ENCODE data around the gene MIAT. TPM values are rescaled to one million over a fixed set of nuclear protein-coding genes. Genes with fewer than 3 reads are reported as not detected.

The MIAT gene
- total and polyA plus RNA-seq, 2 donors (not counting 1 experiment from before 2014, with no cell fraction given) = 1.9 to 10.2 TPM

GRCh38 chr22:26724414-26724813 lies 67.0 kb downstream of the MIAT start:
- H3K4me2 ChIP-seq (ENCODE audit: extremely low read depth, insufficient read depth, low read length) = no peak overlapping the region
- H3K9ac ChIP-seq (ENCODE audit: insufficient read depth, low read length) = no peak overlapping the region
- no peak overlapping the region for H3K27ac ChIP-seq (ENCODE audit: insufficient read depth, low read length)
- no peaks in the 10 kb centered on the region for H3K36me3 ChIP-seq (ENCODE audit: control insufficient read depth, insufficient read depth, low read length)
- H3K79me2 ChIP-seq (ENCODE audit: control insufficient read depth, insufficient read depth, low read length) = no peaks in the 10 kb centered on the region
- H3K4me3 ChIP-seq (replicated peaks in 1 of 4; ENCODE audit: control extremely low read depth in 1 of 4, insufficient read depth in 1 of 4, low read depth in 3 of 4, low read length in 4 of 4) = no peak overlapping the region
- TF ChIP-seq EZH2 (IDR thresholded peaks at IDR 0.05; ENCODE audit: low read length, missing control alignments) = no peak
- no peak for TF ChIP-seq CTCF (conservative IDR thresholded peaks at IDR 0.05 in 1 of 2, IDR thresholded peaks at IDR 0.05 in 1 of 2; ENCODE audit: low read depth in 1 of 2, low read length in 2 of 2)
- H3K27me3 ChIP-seq (ENCODE audit: control insufficient read depth, insufficient read depth, low read length) = no peaks in the 10 kb centered on the region
- H2AFZ ChIP-seq (ENCODE audit: low read length) = no peak overlapping the region
- no peak for DNase-seq (ENCODE audit: low read depth in 2 of 2)
- H4K20me1 ChIP-seq (ENCODE audit: control insufficient read depth, extremely low read depth, insufficient read depth, low read length) = no peaks in the 10 kb centered on the region
- no peaks in the 10 kb centered on the region for H3K9me3 ChIP-seq (ENCODE audit: control insufficient read depth, insufficient read depth, low read depth, low read length)
- peaks cover 5% of the 10 kb centered on the region for H3K4me1 ChIP-seq (ENCODE audit: control insufficient read depth, extremely low read depth, insufficient read depth, low read length)

- TF ChIP-seq CTCF (conservative IDR thresholded peaks at IDR 0.05 in 1 of 2, IDR thresholded peaks at IDR 0.05 in 1 of 2; ENCODE audit: low read depth in 1 of 2, low read length in 2 of 2) = no peak
- TF ChIP-seq EZH2 (IDR thresholded peaks at IDR 0.05; ENCODE audit: low read length, missing control alignments) = no peak
- Histone ChIP-seq H3K4me2 (ENCODE audit: extremely low read depth, insufficient read depth, low read length) (no peak overlapping the region), H3K9ac (ENCODE audit: insufficient read depth, low read length) (no peak overlapping the region), H3K27me3 (ENCODE audit: control insufficient read depth, insufficient read depth, low read length) (no peaks in the 10 kb centered on the region), H3K4me3 (replicated peaks in 1 of 4; ENCODE audit: control extremely low read depth in 1 of 4, insufficient read depth in 1 of 4, low read depth in 3 of 4, low read length in 4 of 4) (no peak overlapping the region), H3K36me3 (ENCODE audit: control insufficient read depth, insufficient read depth, low read length) (no peaks in the 10 kb centered on the region), H4K20me1 (ENCODE audit: control insufficient read depth, extremely low read depth, insufficient read depth, low read length) (no peaks in the 10 kb centered on the region), H3K27ac (ENCODE audit: insufficient read depth, low read length) (no peak overlapping the region), H3K9me3 (ENCODE audit: control insufficient read depth, insufficient read depth, low read depth, low read length) (no peaks in the 10 kb centered on the region), H3K79me2 (ENCODE audit: control insufficient read depth, insufficient read depth, low read length) (no peaks in the 10 kb centered on the region), H2AFZ (ENCODE audit: low read length) (no peak overlapping the region), H3K4me1 (ENCODE audit: control insufficient read depth, extremely low read depth, insufficient read depth, low read length) (peaks cover 2% of the 10 kb centered on the region)
- DNase-seq (ENCODE audit: low read depth in 2 of 2) = no peak
Observed at GRCh38 chr22:26725012-26725676, 67.8 kb downstream of the MIAT start.

Other genes with a start within 250 kb of the MIAT start
- 1.5 and 1.7 TPM in 2 replicates for gene ASPHD2, start 228.3 kb upstream of the MIAT start, total RNA-seq
- gene ASPHD2, start 228.3 kb upstream of the MIAT start, polyA plus RNA-seq = 0.42 and 0.88 TPM in 2 replicates
- 29.3 and 37.7 TPM in 2 replicates for gene HPS4, start 173.8 kb upstream of the MIAT start, total RNA-seq
- gene HPS4, start 173.8 kb upstream of the MIAT start, polyA plus RNA-seq = 23.0 and 27.6 TPM in 2 replicates
- gene SRRD, start 173.7 kb upstream of the MIAT start, total RNA-seq = 7.7 and 7.9 TPM in 2 replicates
- gene SRRD, start 173.7 kb upstream of the MIAT start, polyA plus RNA-seq = 25.1 and 30.0 TPM in 2 replicates
- 40.3 TPM in 2 replicates for gene TFIP11, start 145.1 kb upstream of the MIAT start, total RNA-seq
- gene TFIP11, start 145.1 kb upstream of the MIAT start, polyA plus RNA-seq = 24.2 and 31.1 TPM in 2 replicates
- 17.7 and 35.0 TPM in 2 replicates for gene TPST2, start 67.5 kb upstream of the MIAT start, total RNA-seq
- gene TPST2, start 67.5 kb upstream of the MIAT start, polyA plus RNA-seq = 26.1 and 32.5 TPM in 2 replicates
- gene CRYBB1, start 39.6 kb upstream of the MIAT start, total RNA-seq = not detected in 2 replicates
- gene CRYBB1, start 39.6 kb upstream of the MIAT start, polyA plus RNA-seq = not detected in 2 replicates
- gene CRYBA4, start 35.6 kb upstream of the MIAT start, total RNA-seq = not detected in 2 replicates
- not detected in 2 replicates for gene CRYBA4, start 35.6 kb upstream of the MIAT start, polyA plus RNA-seq